Measurements from ENCODE around the gene ATP5IF1.

Gene ATP5IF1

GRCh38 chr1:28239004-28239403, 3.1 kb downstream of the ATP5IF1 start:
- DNase-seq: no peak

DNA sequence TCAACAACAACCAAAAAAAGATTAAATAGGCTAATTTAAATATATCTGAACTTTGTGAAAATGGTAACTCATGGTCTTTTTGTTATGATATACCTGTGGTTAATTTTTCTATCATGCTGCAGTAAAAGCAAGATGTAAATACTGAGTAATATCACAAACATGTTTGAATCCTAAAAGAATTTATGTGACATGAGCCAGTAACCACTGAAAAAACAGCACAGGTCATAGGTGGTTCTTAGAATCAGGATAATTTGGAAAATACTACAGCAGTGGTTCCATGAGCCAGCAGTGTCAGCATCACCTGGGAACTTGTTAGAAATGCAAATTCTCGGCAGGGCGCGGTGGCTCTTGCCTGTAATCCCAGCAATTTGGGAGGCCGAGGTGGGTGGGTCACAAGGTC, 4.1 kb downstream of the ATP5IF1 start:
- no peak for DNase-seq

GRCh38 chr1:28241638-28242241, 5.8 kb downstream of the ATP5IF1 start:
- no peak for DNase-seq

GRCh38 chr1:28243685-28244311, 7.9 kb downstream of the ATP5IF1 start:
- DNase-seq: no peak

DNA sequence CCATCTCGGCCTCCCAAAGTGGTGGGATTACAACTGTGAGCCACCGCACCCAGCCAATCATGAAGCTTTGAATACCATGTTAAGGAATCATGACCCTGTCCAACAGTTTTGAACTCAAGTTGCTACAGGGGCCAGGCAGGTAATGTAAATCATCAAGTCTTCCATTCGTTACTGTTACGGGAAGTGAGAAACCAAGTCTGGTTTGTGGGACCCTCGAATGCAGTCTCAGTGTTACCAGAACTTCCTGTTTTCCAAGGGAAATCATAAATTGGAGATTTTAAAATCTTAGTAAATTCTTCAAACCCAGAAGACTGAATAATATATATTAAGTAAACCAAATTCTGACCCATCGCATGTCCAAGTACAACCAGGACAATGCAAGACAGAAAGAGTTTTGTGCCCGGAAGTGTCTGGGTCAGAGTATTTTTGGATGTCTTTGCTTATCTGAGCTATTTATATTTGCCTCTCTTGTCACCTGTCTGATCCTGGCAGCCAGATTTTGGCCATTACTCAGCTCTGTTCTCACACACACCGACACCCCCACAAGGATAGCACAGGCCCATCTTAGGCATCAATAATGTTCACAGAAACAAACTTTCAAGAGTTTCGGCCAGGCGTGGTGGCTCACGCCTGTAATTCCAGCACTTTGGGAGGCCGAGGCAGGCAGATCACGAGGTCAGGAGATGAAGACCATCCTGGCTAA, 8.8 kb downstream of the ATP5IF1 start:
- no peak for DNase-seq

- DNase-seq: peak; percentile 27
Observed at GRCh38 chr1:28246427-28246832, 10.5 kb downstream of the ATP5IF1 start.

- no peak for DNase-seq
Observed at GRCh38 chr1:28247612-28248272, 11.8 kb downstream of the ATP5IF1 start.

DNA sequence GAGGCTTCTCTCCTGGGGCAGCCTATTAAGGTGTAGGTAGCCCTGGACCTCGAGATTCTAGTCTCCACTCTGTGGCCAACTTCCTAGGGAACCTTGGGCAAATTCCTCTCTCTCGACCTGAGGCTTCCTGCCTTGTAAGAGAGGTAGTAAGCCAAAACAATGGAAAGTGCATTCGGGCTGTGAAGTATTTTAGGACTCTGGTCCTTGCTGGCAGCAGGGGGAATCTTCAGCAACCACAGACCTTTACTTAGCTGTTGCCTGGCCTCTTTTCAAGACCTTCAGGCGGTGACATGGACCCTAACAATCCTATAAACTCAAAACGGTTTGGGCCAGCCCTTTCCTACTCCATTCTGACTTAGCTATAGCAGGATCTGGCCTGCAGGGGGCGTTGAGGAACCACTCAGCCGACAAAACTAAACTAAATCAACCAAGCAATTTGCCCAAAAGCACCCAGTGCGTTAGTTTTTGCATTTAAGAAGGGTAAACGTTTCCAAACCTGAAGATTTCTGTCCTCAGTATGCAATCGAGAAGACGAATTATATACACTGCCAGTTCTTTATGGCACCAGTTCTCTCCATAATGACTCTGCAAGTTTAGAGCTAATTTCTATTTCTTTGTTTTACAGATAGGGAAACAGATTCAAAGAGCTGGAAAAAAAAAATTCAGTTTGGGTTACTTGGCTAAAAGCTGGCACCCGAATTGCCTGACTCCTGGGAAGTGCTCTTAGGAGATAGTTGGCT, 12.5 kb downstream of the ATP5IF1 start:
- peak; percentile 82 for DNase-seq

DNA sequence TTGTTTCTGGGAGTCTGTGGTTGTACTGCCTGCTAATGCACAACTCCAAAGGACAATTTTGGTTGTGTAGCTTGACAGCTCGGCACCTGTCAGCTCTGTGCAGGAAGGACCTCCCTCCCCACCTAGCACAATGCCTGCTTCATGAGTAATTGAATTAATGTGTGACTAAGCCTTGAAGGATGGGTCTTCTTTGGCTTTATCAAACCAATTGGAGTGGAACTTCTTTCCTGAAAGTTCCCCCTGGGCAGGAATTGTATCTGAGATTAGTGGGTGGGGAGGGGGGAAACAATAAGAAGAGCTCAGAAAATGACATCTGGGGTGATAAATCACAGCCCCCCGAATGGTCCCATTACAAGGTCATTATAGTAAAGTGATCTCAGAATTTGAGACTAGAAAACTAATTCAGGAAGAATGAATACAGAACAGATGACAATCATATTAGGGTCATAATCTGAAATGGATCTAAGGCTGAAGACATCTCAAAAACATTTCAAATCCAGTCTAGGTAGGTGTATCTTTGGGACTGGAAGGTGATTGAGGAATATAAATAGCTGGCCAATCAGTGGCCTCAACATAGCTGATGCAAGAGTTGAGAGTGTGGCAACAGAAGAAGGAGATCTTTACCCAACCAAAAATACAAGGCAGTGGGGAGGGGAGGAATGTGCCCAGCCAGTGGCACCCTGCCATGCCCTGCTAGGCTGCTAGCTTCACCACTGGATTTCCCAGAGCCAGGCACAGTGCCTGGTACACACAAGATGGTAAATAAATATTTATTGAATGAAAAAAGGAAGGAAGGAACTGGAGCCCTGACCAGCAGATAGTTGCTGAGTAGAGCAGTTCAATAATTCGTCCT, 13.3 kb downstream of the ATP5IF1 start:
- DNase-seq: peak; percentile 17

- no peak for DNase-seq
Observed at GRCh38 chr1:28249866-28250295, 14.0 kb downstream of the ATP5IF1 start.

DNA sequence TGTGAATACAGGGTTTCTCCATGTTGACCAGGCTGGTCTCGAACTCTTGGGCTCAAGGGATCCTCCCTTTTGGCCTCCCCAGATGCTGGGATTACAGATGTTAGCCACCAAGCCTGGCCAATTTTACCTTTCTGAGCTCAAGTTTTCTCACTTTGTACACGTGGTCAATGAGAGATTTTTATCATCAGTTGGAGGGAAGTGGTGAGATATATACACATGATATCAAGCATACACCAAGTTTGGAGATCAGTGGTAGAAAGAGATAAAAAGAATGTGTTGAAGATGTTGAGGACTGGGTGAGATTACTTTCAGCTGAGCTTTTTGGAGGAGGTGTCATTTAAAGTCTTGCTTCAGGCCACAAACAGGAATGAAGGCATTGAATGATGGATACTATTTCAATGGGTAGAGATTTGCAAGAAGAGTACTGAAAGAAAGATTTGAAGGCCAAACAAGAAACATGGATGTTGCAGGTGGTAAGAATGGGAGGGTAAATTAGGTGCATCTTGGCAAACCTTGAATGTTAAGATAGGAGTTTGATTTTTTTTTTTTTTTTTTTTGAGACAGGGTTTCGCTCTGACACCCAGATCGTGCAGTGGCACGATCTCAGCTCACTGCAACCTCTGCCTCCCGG, 20.4 kb downstream of the ATP5IF1 start:
- DNase-seq: no peak

- DNase-seq: no peak
Observed at GRCh38 chr1:28257736-28258135, 21.8 kb downstream of the ATP5IF1 start.

- no peak for DNase-seq
Observed at GRCh38 chr1:28258628-28259251, 22.8 kb downstream of the ATP5IF1 start.

GRCh38 chr1:28259252-28259933, 23.5 kb downstream of the ATP5IF1 start, which contains the start of gene SESN2:
TSS of gene SESN2 (plus strand) at chr1:28259518. CDS start at chr1:28259848, 330 bp downstream.
- peak; percentile 99 for DNase-seq

- DNase-seq: peak; percentile 23
Observed at GRCh38 chr1:28259934-28260802, 24.2 kb downstream of the ATP5IF1 start.

DNA sequence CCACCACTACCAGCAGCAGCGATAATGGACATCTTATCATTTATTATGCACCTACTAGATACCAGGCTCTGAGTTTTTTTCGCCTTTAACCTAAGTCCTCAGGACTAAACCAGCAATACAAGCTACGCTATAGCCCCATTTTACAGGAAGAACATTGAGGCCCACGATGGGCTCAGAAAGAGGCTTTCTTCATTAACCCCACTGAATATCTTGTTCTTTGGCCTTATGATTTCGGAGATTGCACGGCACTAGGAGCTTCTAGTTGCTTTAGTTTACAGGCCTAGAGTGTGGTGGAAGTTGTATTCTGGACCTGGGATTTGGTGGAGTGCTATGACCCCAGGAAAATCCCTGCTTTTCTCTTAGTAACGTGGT, 24.9 kb downstream of the ATP5IF1 start:
- no peak for DNase-seq

GRCh38 chr1:28264897-28265296, 29.0 kb downstream of the ATP5IF1 start:
- DNase-seq: no peak

DNA sequence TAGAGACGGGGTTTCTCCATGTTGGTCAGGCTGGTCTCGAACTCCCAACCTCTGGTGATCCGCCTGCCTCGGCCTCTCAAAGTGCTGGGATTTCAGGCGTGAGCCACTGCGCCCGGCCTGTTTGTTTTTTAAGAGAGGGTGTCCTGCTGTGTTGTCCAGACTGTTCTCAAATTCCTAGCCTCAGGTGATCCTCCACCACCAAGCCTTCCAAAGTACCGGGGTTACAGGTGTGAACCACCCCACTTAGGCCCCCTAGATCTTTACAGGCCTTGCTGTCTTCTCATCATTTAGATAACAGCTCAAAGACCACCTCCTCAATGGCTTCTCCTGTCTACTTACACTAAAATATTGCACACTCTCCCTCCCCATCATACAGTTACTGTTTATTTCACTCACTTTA, 29.7 kb downstream of the ATP5IF1 start:
- DNase-seq: no peak

DNA sequence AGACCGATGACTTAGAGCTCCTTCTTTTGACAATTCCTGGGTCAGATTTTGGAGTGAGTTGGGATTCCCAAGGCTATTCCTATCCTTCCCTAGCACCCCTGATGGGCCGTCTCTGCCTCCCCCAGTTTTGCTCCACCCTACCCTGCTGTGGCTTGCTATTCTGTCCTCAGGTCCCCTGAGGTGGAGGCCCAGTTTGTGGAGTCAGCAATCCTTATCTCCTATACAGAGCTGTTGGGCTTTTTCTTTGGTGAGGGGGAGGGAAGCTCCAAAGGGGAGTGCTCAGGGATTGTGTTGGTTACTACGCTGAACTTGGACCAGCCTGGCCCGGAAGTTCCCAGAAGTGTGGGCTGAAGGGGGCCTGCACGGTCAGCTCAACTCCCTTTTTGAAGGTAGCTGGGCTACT, 31.0 kb downstream of the ATP5IF1 start:
- DNase-seq: no peak
